K562 (cell line): ENCODE data around the gene CNOT6. TPM values are rescaled to one million over a fixed set of nuclear protein-coding genes. Genes with fewer than 3 reads are reported as not detected.

Source experiments
- E2F8 ChIP-seq: fragments of 450-650 bp; IDR thresholded peaks from 2 replicates; pipeline ENCODE4 v1.7.1; 2018; ENCODE audit warnings: mild to moderate bottlenecking, low read depth; ENCODE audit not compliant: partially characterized antibody
- JUND ChIP-seq, 2 experiments: IDR thresholded peaks; 2 replicates in 1 of 2; 3 replicates in 1 of 2; pipeline ENCODE4 v1.6.1; 2011; ENCODE audit warnings: borderline replicate concordance in 2 of 2, low read depth in 2 of 2, low read length in 2 of 2, improper control_type of control experiment in 1 of 2, missing biosample characterization in 1 of 2, missing genetic modification characterization in 1 of 2, missing genetic modification reagents in 1 of 2
- MED1 ChIP-seq: sonication (generic); formaldehyde crosslinking; IDR thresholded peaks from 2 replicates; pipeline ENCODE4 v1.8.1; 2023; ENCODE audit warnings: missing genetic modification reagents, borderline replicate concordance
- NELFE ChIP-seq: IDR thresholded peaks from 2 replicates; pipeline ENCODE4 v1.6.1; 2011; ENCODE audit warnings: mild to moderate bottlenecking; ENCODE audit not compliant: insufficient read depth, insufficient read length
- POLR2G ChIP-seq: fragments of 200-400 bp; formaldehyde crosslinking; IDR thresholded peaks from 2 replicates; pipeline ENCODE4 v1.6.1; 2017; ENCODE audit warnings: low read depth, mild to moderate bottlenecking, antibody characterized with exemption, low read length, moderate library complexity
- SIN3A ChIP-seq, 2 experiments: fragments of 150-350 bp in 1 of 2; IDR thresholded peaks; 2 replicates each; pipeline ENCODE4 v1.6.1; 2011 to 2016; ENCODE audit warnings: borderline replicate concordance in 2 of 2, low read depth in 2 of 2, low read length in 2 of 2, mild to moderate bottlenecking in 2 of 2, moderate library complexity in 2 of 2; ENCODE audit not compliant: control insufficient read depth in 1 of 2
- SIX5 ChIP-seq, 2 experiments: IDR thresholded peaks; 2 replicates each; pipeline ENCODE4 v1.6.1; 2011; ENCODE audit warnings: low read length in 2 of 2, borderline replicate concordance in 1 of 2, low read depth in 1 of 2, mild to moderate bottlenecking in 1 of 2, moderate library complexity in 1 of 2; ENCODE audit not compliant: insufficient read depth in 1 of 2
- SOX6 ChIP-seq: fragments of 450-650 bp; IDR thresholded peaks from 2 replicates; pipeline ENCODE4 v1.6.1; 2014; ENCODE audit warnings: mild to moderate bottlenecking
- TAL1 ChIP-seq: fragments of 450-650 bp; IDR thresholded peaks from 2 replicates; pipeline ENCODE4 v1.6.1; 2016; ENCODE audit warnings: mild to moderate bottlenecking
- ZFP30 ChIP-seq: fragments of 250-450 bp; sonication (Bioruptor Pico); IDR thresholded peaks from 2 replicates; pipeline ENCODE4 v1.8.0; 2022; ENCODE audit warnings: moderate library complexity, mild to moderate bottlenecking, inconsistent platforms, borderline replicate concordance
- ZFX ChIP-seq: sonication (generic); formaldehyde crosslinking; IDR thresholded peaks from 2 replicates; pipeline ENCODE4 v1.8.0; 2022; ENCODE audit warnings: mild to moderate bottlenecking, missing genetic modification reagents, moderate library complexity
- ZNF124 ChIP-seq: sonication (generic); formaldehyde crosslinking; IDR thresholded peaks from 2 replicates; pipeline ENCODE4 v1.8.1; 2022; ENCODE audit warnings: missing genetic modification reagents
- ZNF23 ChIP-seq: fragments of 250-450 bp; sonication (Bioruptor Pico); IDR thresholded peaks from 2 replicates; pipeline ENCODE4 v1.4.0; 2020; ENCODE audit warnings: mild to moderate bottlenecking
- ZNF639 ChIP-seq, 2 experiments: fragments of 200-800 bp in 1 of 2; sonication (Bioruptor generic) in 1 of 2; sonication (generic) in 1 of 2; formaldehyde crosslinking in 1 of 2; IDR thresholded peaks in 1 of 2; conservative IDR thresholded peaks in 1 of 2; 2 replicates each; pipeline versions ENCODE4 v1.5.0 to v1.6.1; 2016 to 2020; ENCODE audit warnings: missing compliant biosample characterization in 1 of 2, missing genetic modification characterization in 1 of 2, missing genetic modification reagents in 1 of 2
- polyA plus RNA-seq, 8 experiments: library from polyadenylated mRNA; depleted of rRNA in 4 of 8; stranded (reverse) in 5 of 8; unstranded in 3 of 8; fragments of >200 nt; fragmentation: Nextera tagmentation in 2 of 8; fragmentation: Illumina TruSeq in 1 of 8; extraction: Ambion mirVana in 2 of 8; extraction: Trizol in 1 of 8; gene quantifications; 2 replicates each; pipeline versions ENCODE4 v1.2.1 to v1.2.3, GENCODE V29; 2011 to 2014; ENCODE audit warnings: inconsistent platforms in 1 of 8, missing spikeins in 1 of 8
- total RNA-seq, 7 experiments: library from RNA; depleted of rRNA in 6 of 7; stranded (reverse); fragments of >200 nt in 6 of 7; fragmentation: Illumina TruSeq in 2 of 7; extraction: Trizol in 2 of 7; gene quantifications; 2 replicates each; pipeline versions ENCODE4 v1.2.1 to v1.2.3, GENCODE V29; 2011 to 2021; ENCODE audit warnings: low replicate concordance in 1 of 7
- TF ChIP-seq, protein P1 (sequence below): fragments of 250-450 bp; sonication (Bioruptor Pico); IDR thresholded peaks from 2 replicates; pipeline ENCODE4 v1.4.0; 2020; ENCODE audit warnings: mild to moderate bottlenecking, moderate library complexity
- TF ChIP-seq, protein P2 (sequence below), 2 experiments: IDR thresholded peaks; 2 replicates each; pipeline ENCODE4 v1.6.1; 2011; ENCODE audit warnings: borderline replicate concordance in 1 of 2, control low read depth in 1 of 2, low read depth in 1 of 2, low read length in 1 of 2, mild to moderate bottlenecking in 1 of 2, mixed read lengths in 1 of 2, moderate library complexity in 1 of 2; ENCODE audit not compliant: insufficient read depth in 1 of 2, insufficient read length in 1 of 2, poor library complexity in 1 of 2, severe bottlenecking in 1 of 2; ENCODE audit errors: extremely low read depth in 1 of 2

Gene CNOT6
- total and polyA plus RNA-seq, 9 of the 15 experiments (the other 6 are each of a cell fraction or from before 2014, with no cell fraction given), result 4.9 to 32.4 (median 14.0) TPM

GRCh38 chr5:180494060-180494509 is at the start of gene CNOT6 (continued):
- TF ChIP-seq, protein P1, sequence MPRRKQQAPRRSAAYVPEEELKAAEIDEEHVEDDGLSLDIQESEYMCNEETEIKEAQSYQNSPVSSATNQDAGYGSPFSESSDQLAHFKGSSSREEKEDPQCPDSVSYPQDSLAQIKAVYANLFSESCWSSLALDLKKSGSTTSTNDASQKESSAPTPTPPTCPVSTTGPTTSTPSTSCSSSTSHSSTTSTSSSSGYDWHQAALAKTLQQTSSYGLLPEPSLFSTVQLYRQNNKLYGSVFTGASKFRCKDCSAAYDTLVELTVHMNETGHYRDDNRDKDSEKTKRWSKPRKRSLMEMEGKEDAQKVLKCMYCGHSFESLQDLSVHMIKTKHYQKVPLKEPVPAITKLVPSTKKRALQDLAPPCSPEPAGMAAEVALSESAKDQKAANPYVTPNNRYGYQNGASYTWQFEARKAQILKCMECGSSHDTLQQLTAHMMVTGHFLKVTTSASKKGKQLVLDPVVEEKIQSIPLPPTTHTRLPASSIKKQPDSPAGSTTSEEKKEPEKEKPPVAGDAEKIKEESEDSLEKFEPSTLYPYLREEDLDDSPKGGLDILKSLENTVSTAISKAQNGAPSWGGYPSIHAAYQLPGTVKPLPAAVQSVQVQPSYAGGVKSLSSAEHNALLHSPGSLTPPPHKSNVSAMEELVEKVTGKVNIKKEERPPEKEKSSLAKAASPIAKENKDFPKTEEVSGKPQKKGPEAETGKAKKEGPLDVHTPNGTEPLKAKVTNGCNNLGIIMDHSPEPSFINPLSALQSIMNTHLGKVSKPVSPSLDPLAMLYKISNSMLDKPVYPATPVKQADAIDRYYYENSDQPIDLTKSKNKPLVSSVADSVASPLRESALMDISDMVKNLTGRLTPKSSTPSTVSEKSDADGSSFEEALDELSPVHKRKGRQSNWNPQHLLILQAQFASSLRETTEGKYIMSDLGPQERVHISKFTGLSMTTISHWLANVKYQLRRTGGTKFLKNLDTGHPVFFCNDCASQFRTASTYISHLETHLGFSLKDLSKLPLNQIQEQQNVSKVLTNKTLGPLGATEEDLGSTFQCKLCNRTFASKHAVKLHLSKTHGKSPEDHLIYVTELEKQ, result no peak
- TF ChIP-seq MED1, result no peak
- TF ChIP-seq E2F8, result peak; percentile 59
- peak; percentile 45; the same call in 1 of the 2 replicates for TF ChIP-seq SOX6
- TF ChIP-seq JUND (IDR thresholded peaks at IDR 0.05; ENCODE audit: borderline replicate concordance, low read depth, low read length), result peak; percentile 99
- no peak for TF ChIP-seq JUND (tag; IDR thresholded peaks at IDR 0.05; ENCODE audit: borderline replicate concordance, low read depth, low read length)
- peak; percentile 38 to 39; a peak in 1 of 4 replicates for TF ChIP-seq SIN3A (IDR thresholded peaks at IDR 0.05; ENCODE audit: borderline replicate concordance in 2 of 2, control insufficient read depth in 1 of 2, low read depth in 2 of 2, low read length in 2 of 2)
- peak; percentile 92 for TF ChIP-seq POLR2G
- TF ChIP-seq ZNF23, result no peak
- TF ChIP-seq TAL1, result 0 out of 2 replicates have a peak, but pooled peaks have one; percentile 16
- TF ChIP-seq, protein P2, sequence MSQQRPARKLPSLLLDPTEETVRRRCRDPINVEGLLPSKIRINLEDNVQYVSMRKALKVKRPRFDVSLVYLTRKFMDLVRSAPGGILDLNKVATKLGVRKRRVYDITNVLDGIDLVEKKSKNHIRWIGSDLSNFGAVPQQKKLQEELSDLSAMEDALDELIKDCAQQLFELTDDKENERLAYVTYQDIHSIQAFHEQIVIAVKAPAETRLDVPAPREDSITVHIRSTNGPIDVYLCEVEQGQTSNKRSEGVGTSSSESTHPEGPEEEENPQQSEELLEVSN (IDR thresholded peaks at IDR 0.05; ENCODE audit: borderline replicate concordance in 1 of 2, extremely low read depth in 1 of 2, insufficient read depth in 1 of 2, insufficient read length in 1 of 2, low read depth in 1 of 2, low read length in 1 of 2, poor library complexity in 1 of 2, severe bottlenecking in 1 of 2), result peak; percentile 60 to 72
- peak; percentile 56 to 66; a peak in 3 of 4 replicates for TF ChIP-seq SIX5 (IDR thresholded peaks at IDR 0.05; ENCODE audit: borderline replicate concordance in 1 of 2, insufficient read depth in 1 of 2, low read depth in 1 of 2, low read length in 2 of 2)
- TF ChIP-seq ZFX (CRISPR knock-in tag), result 0 out of 2 replicates have a peak, but pooled peaks have one; percentile 38
- no peak for TF ChIP-seq ZFP30
- TF ChIP-seq ZNF124 (CRISPR knock-in tag), result no peak
- TF ChIP-seq ZNF639 (CRISPR knock-in tag; conservative IDR thresholded peaks at IDR 0.05 in 1 of 2, IDR thresholded peaks at IDR 0.05 in 1 of 2), result peak in 1 of 2 experiments; percentile 97; a peak in 2 of 4 replicates
- no peak for TF ChIP-seq NELFE
